ENCODE data around the gene LRRC3.
A peak's percentile ranks its signal among the peaks of the same experiment; 100 is the strongest.

LRRC3 gene

GRCh38 chr21:44423941-44424607, 31.2 kb upstream of the LRRC3 start:
- DNase-seq (ENCODE audit: low read depth in 2 of 3, low spot score in 1 of 3), result no peak

- DNase-seq (ENCODE audit: low read depth in 2 of 3, low spot score in 1 of 3), result no peak
These were observed 30.6 kb upstream of the LRRC3 start for GRCh38 chr21:44424608-44425306.

- DNase-seq (ENCODE audit: low read depth in 2 of 3, low spot score in 1 of 3), result no peak
These were observed 29.9 kb upstream of the LRRC3 start for GRCh38 chr21:44425307-44425894.

GRCh38 chr21:44425895-44426662, 29.2 kb upstream of the LRRC3 start:
- DNase-seq (ENCODE audit: low read depth in 2 of 3, low spot score in 1 of 3), result no peak

GRCh38 chr21:44426663-44427191, 28.6 kb upstream of the LRRC3 start:
- no peak for DNase-seq (ENCODE audit: low read depth in 2 of 3, low spot score in 1 of 3)

- no peak for DNase-seq (ENCODE audit: low read depth in 2 of 3, low spot score in 1 of 3)
These were observed 27.8 kb upstream of the LRRC3 start for GRCh38 chr21:44427241-44428120.

- peak; percentile 18 to 60 (median 59) for DNase-seq (ENCODE audit: low read depth in 2 of 3, low spot score in 1 of 3)
These were observed 26.9 kb upstream of the LRRC3 start for GRCh38 chr21:44428281-44428960.

- DNase-seq (ENCODE audit: low read depth in 2 of 3, low spot score in 1 of 3), result no peak
These were observed 25.4 kb upstream of the LRRC3 start for GRCh38 chr21:44429894-44430293.

- DNase-seq (ENCODE audit: low read depth in 2 of 3, low spot score in 1 of 3), result no peak
These were observed 24.0 kb upstream of the LRRC3 start for GRCh38 chr21:44431300-44431699.

GRCh38 chr21:44432841-44433790, 22.2 kb upstream of the LRRC3 start:
- DNase-seq (ENCODE audit: low read depth in 2 of 3, low spot score in 1 of 3), result no peak

GRCh38 chr21:44433791-44434567, 21.3 kb upstream of the LRRC3 start:
- no peak for DNase-seq (ENCODE audit: low read depth in 2 of 3, low spot score in 1 of 3)

- DNase-seq (ENCODE audit: low read depth in 2 of 3, low spot score in 1 of 3), result no peak
These were observed 20.8 kb upstream of the LRRC3 start for GRCh38 chr21:44434568-44434925.

GRCh38 chr21:44434936-44435635, 20.2 kb upstream of the LRRC3 start:
- DNase-seq (ENCODE audit: low read depth in 2 of 3, low spot score in 1 of 3), result no peak

- no peak for DNase-seq (ENCODE audit: low read depth in 2 of 3, low spot score in 1 of 3)
These were observed 19.1 kb upstream of the LRRC3 start for GRCh38 chr21:44436111-44436611.

GRCh38 chr21:44436958-44437357, 18.4 kb upstream of the LRRC3 start:
- no peak for DNase-seq (ENCODE audit: low read depth in 2 of 3, low spot score in 1 of 3)

GRCh38 chr21:44437371-44437695, 18.0 kb upstream of the LRRC3 start:
- DNase-seq (ENCODE audit: low read depth in 2 of 3, low spot score in 1 of 3), result no peak

GRCh38 chr21:44437696-44438431, 17.4 kb upstream of the LRRC3 start:
- DNase-seq (ENCODE audit: low read depth in 2 of 3, low spot score in 1 of 3), result no peak
